B cell (primary cell): Measurements from ENCODE around the gene CTDP1.

ENCODE experiments used
- CTCF ChIP-seq: fragments of 200-600 bp; IDR thresholded peaks from one replicate; pipeline ENCODE4 v1.8.0; 2022; ENCODE audit warnings: antibody characterized with exemption, mild to moderate bottlenecking
- EZH2 ChIP-seq: IDR thresholded peaks from 2 replicates; pipeline ENCODE4 v1.6.1; 2012; ENCODE audit warnings: borderline replicate concordance, low read depth, mild to moderate bottlenecking, moderate library complexity, low read length; ENCODE audit not compliant: insufficient read depth, poor library complexity, severe bottlenecking

- TF ChIP-seq CTCF: no peak
- TF ChIP-seq EZH2: no peak
Measured at GRCh38 chr18:79771446-79772107, 92.0 kb downstream of the CTDP1 start.
